D721Med (cell line): ENCODE results near the gene ATP5F1E.
"Not testable (repeated sequence)": the region's sequence is repeated elsewhere in the genome, so short reads cannot be mapped to it uniquely, and the experiment has no call there.

Source experiments
- DNase-seq: peaks from one replicate; pipeline ENCODE4 v3.0.0; 2011; ENCODE audit warnings: low spot score; ENCODE audit not compliant: insufficient read length
- FAIRE-seq: peaks from 2 replicates; lab custom pipeline; 2011; peaks lifted over from hg19 to GRCh38; lab: Jason Lieb, UNC
- CTCF ChIP-seq: IDR thresholded peaks from 2 replicates; pipeline ENCODE4 v1.5.1; 2012; ENCODE audit warnings: mild to moderate bottlenecking, control low read depth; ENCODE audit not compliant: insufficient read depth; ENCODE audit errors: missing control alignments

ATP5F1E gene

DNA sequence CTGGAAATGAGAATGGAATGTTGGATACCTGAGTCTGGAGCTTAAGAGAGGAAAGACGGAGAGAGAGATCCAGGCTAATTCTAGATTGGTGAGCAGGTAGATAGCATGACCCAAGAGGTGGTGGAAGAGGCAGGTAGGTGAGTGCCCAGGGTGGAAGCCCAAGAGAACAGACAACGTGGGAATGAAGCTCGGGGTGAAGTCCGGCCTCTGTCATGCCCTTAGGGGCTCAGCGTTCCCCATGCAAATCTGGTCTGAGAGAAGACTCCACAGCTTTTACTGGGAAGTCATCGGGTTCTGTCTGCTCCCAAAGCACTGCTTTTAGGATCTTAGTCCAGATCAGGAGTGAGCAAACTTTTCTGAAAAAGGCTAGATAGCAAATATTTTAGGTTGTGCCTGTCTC lies 47.4 kb downstream of the ATP5F1E start:
- TF ChIP-seq CTCF = no peak
- no peak for FAIRE-seq
- DNase-seq = no peak

GRCh38 chr20:58983115-58983468 lies 49.0 kb downstream of the ATP5F1E start:
- DNase-seq, FAIRE-seq: not testable (repeated sequence)

GRCh38 chr20:58982406-58983114 lies 49.6 kb downstream of the ATP5F1E start:
- no peak for DNase-seq
- no peak for TF ChIP-seq CTCF
- FAIRE-seq = no peak

DNA sequence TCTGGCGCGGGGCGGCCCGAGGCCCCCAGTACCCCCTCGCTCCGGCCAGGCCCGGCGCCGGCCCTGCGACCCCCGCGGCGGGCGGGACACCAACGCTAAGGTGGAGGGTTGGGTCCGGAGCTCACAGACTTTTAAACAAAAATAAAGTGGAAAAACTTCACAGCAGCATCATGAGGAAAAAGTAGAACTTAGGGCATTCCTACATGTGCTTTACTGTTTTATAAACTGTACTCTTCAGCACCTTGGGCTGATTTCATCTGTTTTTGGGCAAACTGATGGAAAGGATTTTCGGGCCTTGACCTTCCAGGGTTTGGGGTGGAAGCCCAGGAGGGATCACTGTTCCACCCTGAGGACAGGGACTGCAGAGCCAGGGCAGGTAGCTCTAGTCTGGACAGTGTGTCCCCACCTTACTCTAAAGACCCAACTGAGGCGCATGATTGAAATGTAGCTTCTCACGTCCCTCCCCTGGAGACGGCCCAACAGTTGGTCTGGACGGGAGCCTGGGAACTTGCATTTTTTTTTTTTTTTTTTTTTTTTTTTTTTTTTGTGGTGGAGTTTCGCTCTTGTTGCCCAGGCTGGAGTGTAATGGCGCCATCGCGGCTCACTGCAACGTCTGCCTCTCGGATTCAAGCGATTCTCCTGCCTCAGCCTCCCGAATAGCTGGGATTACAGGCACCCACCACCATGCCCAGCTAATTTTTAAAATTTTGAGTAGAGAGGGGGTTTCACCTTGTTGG lies 50.3 kb downstream of the ATP5F1E start:
- no peak for TF ChIP-seq CTCF
- no peak for FAIRE-seq
- DNase-seq = no peak

GRCh38 chr20:58980711-58981627 lies 51.2 kb downstream of the ATP5F1E start, which contains the start of gene NELFCD:
Gene NELFCD (plus strand): TSS chr20:58981256. CDS start chr20:58981310, 54 bp downstream.
- TF ChIP-seq CTCF = no peak
- peak; percentile 94 for DNase-seq
- no peak for FAIRE-seq

GRCh38 chr20:58978351-58979190 lies 53.6 kb downstream of the ATP5F1E start:
- DNase-seq = no peak

More at GRCh38 chr20:58978351-58979190, 53.6 kb downstream of the ATP5F1E start:
- FAIRE-seq = no peak
- TF ChIP-seq CTCF = no peak
